GM12872 (cell line): Measurements from ENCODE around the gene LYST.

Source experiments
- CTCF ChIP-seq: IDR thresholded peaks from 3 replicates; pipeline ENCODE4 v1.5.1; 2011; ENCODE audit warnings: low read depth, mild to moderate bottlenecking, low read length, moderate library complexity; ENCODE audit not compliant: insufficient read depth

LYST gene

GRCh38 chr1:235821361-235821981 lies 45.2 kb downstream of the LYST start:
- no peak for TF ChIP-seq CTCF

GRCh38 chr1:235820061-235820460 lies 46.6 kb downstream of the LYST start:
- TF ChIP-seq CTCF, result no peak

GRCh38 chr1:235818632-235819136 lies 48.0 kb downstream of the LYST start:
- TF ChIP-seq CTCF, result no peak

- TF ChIP-seq CTCF, result no peak
Measured at GRCh38 chr1:235817101-235817728, 49.5 kb downstream of the LYST start.

- no peak for TF ChIP-seq CTCF
Measured at GRCh38 chr1:235809688-235810397, 56.9 kb downstream of the LYST start.

- TF ChIP-seq CTCF, result no peak
Measured at GRCh38 chr1:235808223-235808622, 58.5 kb downstream of the LYST start.

GRCh38 chr1:235806123-235806522 lies 60.6 kb downstream of the LYST start:
- TF ChIP-seq CTCF, result no peak
